Common myeloid progenitor, CD34-positive (primary cell): ENCODE measurements around the gene TOR4A.
"Not testable (repeated sequence)": the region's sequence is repeated elsewhere in the genome, so short reads cannot be mapped to it uniquely, and the experiment has no call there.

Experiments used
- CTCF ChIA-PET: fragments of 350-600 bp; sonication (Branson Sonifier 250); formaldehyde crosslinking; loops from one replicate; lab custom pipeline; 2021; ENCODE audit warnings: antibody characterized with exemption; lab: Charles Lee
- POLR2A ChIA-PET: fragments of 350-600 bp; sonication (Branson Sonifier 250); formaldehyde crosslinking; loops from one replicate; lab custom pipeline; 2021; ENCODE audit warnings: antibody characterized with exemption; lab: Charles Lee
- DNase-seq, 3 donors: peaks; one replicate each; pipeline versions ENCODE4 v3.0.0 to v3.0.0-alpha.2; 2013
- H3K27ac ChIP-seq, 2 experiments: 1 replicate in 1 of 2; 2 replicates in 1 of 2; pipeline ENCODE4 v1.7.0; 2013; ENCODE audit warnings: inconsistent platforms in 2 of 2, low read length in 2 of 2, mild to moderate bottlenecking in 2 of 2, low read depth in 1 of 2, moderate library complexity in 1 of 2; ENCODE audit not compliant: severe bottlenecking in 2 of 2, insufficient read depth in 1 of 2, poor library complexity in 1 of 2
- H3K27me3 ChIP-seq, 5 experiments: replicated peaks in 2 of 5; 1 replicate in 3 of 5; 2 replicates in 2 of 5; pipeline versions ENCODE4 v1.6.1 to v1.7.0; 2013; ENCODE audit warnings: low read length in 4 of 5, mild to moderate bottlenecking in 2 of 5, moderate library complexity in 2 of 5, inconsistent platforms in 1 of 5; ENCODE audit not compliant: insufficient read depth in 5 of 5, control insufficient read depth in 4 of 5
- H3K36me3 ChIP-seq, 4 experiments: 1 replicate in 2 of 4; 2 replicates in 2 of 4; pipeline versions ENCODE4 v1.6.1 to v1.7.0; 2013; ENCODE audit warnings: low read length in 3 of 4, control low read depth in 1 of 4, mild to moderate bottlenecking in 1 of 4; ENCODE audit not compliant: control insufficient read depth in 4 of 4, insufficient read depth in 4 of 4
- H3K4me1 ChIP-seq, 4 experiments: 1 replicate in 3 of 4; 2 replicates in 1 of 4; pipeline versions ENCODE4 v1.6.1 to v1.7.1; 2013; ENCODE audit warnings: low read length in 3 of 4, mild to moderate bottlenecking in 3 of 4, control low read depth in 1 of 4, inconsistent platforms in 1 of 4, moderate library complexity in 1 of 4; ENCODE audit not compliant: control insufficient read depth in 4 of 4, insufficient read depth in 4 of 4; ENCODE audit errors: control extremely low read depth in 1 of 4
- H3K4me3 ChIP-seq, 7 experiments: 1 replicate in 4 of 7; 2 replicates in 3 of 7; pipeline versions ENCODE4 v1.5.1 to v1.7.0; 2013; ENCODE audit warnings: mild to moderate bottlenecking in 7 of 7, low read length in 6 of 7, moderate library complexity in 6 of 7, inconsistent platforms in 2 of 7, low read depth in 2 of 7, control low read depth in 1 of 7; ENCODE audit not compliant: insufficient read depth in 4 of 7, control insufficient read depth in 1 of 7; ENCODE audit errors: extremely low read depth in 1 of 7
- H3K9me3 ChIP-seq, 5 experiments: 1 replicate in 4 of 5; 2 replicates in 1 of 5; pipeline versions ENCODE4 v1.6.1 to v1.7.1; 2013; ENCODE audit warnings: low read length in 4 of 5, mild to moderate bottlenecking in 2 of 5, inconsistent platforms in 1 of 5, low read depth in 1 of 5, moderate library complexity in 1 of 5; ENCODE audit not compliant: control insufficient read depth in 4 of 5, insufficient read depth in 2 of 5; ENCODE audit errors: control extremely low read depth in 1 of 5
- WGBS: methylation state at CpG from one replicate; pipeline ENCODE4 v1.1.5; 2013; ENCODE audit not compliant: insufficient coverage; 5-methylcytosine and 5-hydroxymethylcytosine counted together

TOR4A gene

DNA sequence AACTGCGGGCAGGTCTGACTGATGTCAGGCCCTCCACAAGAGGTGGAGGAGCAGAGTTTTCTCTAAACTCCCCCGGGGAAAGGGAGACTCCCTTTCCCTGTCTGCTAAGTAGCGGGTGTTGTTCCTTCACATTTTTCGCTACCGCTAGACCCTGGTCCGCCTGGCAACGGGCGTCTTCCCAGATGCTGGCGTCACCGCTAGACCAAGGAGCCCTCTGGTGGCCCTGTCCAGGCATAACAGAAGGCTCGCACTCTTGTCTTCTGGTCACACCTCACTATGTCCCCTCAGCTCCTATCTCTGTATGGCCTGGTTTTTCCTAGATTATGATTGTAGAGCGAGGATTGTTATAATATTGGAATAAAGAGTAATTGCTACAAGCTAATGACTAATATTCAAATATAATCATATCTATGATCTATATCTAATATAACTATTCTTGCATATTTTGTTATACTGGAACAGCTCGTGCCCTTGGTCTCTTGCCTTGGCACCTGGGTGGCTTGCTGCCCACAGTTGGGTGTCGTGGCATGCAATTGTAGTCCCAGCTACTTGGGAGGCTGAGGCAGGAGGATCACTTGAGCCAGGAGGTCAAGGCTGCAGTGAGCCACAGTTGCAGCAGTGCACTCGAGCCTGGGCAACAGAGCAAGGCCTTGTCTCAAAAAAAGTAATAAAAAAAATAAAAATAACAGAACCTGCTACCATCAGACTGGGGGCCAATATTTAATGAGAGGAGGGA, 15.2 kb upstream of the TOR4A start:
- ChIA-PET CTCF (interaction anchor here (0.6 to 2.5 kb wide), 6 partner anchors 9 to 74 kb away, joined by 3 to 11 read pairs (median 3); partner anchors contain the start of genes ANAPC2, SSNA1, TOR4A and TUBB4B), POLR2A (interaction anchor here (1.6 kb wide), 1 partner anchor 22 kb away, joined by 7 read pairs; the partner anchor contains the start of gene TUBB4B)

DNA sequence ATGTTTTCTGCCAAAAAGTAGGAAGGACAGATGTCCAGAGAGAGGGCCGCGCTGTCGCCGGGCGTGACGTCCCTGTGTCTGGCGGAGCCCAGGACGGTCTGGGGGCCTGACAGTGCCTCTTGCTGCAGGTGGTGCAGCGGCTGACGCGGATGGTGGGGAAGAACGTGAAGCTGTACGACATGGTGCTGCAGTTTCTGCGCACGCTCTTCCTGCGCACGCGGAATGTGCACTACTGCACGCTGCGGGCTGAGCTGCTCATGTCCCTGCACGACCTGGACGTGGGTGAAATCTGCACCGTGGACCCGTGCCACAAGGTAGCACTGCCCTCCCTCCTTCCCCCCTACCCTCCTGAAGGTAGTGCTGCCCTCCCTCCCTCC, 14.6 kb upstream of the TOR4A start:
- DNase-seq = no peak
- H3K27me3 ChIP-seq = no peaks in the 10 kb centered on the region
- no peak overlapping the region for H3K27ac ChIP-seq
- H3K9me3 ChIP-seq = no peaks in the 10 kb centered on the region
- ChIA-PET CTCF (interaction anchor here (0.6 to 2.5 kb wide), 4 partner anchors 9 to 74 kb away, joined by 3 to 10 read pairs (median 3); partner anchors contain the start of genes ANAPC2, SSNA1, TOR4A and TUBB4B), POLR2A (no interaction called here)
- WGBS = 94% methylated on average over 24 of the region's 24 CpGs
- peaks cover 0 to 8% (median 4%) of the 10 kb centered on the region in 4 experiments for H3K4me1 ChIP-seq
- no peak overlapping the region for H3K4me3 ChIP-seq
- H3K36me3 ChIP-seq = peaks cover 6 to 51% (median 38%) of the 10 kb centered on the region in 4 experiments

More for the DNA sequence above, 15.2 kb upstream of the TOR4A start:
- not testable (repeated sequence) for DNase-seq, H3K9me3 ChIP-seq, H3K4me1 ChIP-seq, H3K4me3 ChIP-seq, H3K27me3 ChIP-seq, H3K27ac ChIP-seq
- peaks cover 6 to 50% (median 38%) of the 10 kb centered on the region in 4 experiments for H3K36me3 ChIP-seq
- 90% methylated on average over 3 of the region's 15 CpGs for WGBS

- DNase-seq = no peak
- Histone ChIP-seq H3K36me3 (peaks cover 6 to 48% (median 36%) of the 10 kb centered on the region in 4 experiments), H3K4me3 (no peak overlapping the region), H3K9me3 (no peaks in the 10 kb centered on the region), H3K27me3 (no peaks in the 10 kb centered on the region), H3K27ac (no peak overlapping the region), H3K4me1 (peaks cover 0 to 14% (median 10%) of the 10 kb centered on the region in 4 experiments)
- ChIA-PET CTCF (interaction anchor here (1.1 to 1.4 kb wide), 3 partner anchors 10 to 23 kb away, joined by 3 read pairs; partner anchors contain the start of genes TOR4A and TUBB4B), POLR2A (no interaction called here)
- 93% methylated on average over 8 of the region's 10 CpGs for WGBS
Measured at GRCh38 chr9:137263506-137263905, 14.0 kb upstream of the TOR4A start.

DNA sequence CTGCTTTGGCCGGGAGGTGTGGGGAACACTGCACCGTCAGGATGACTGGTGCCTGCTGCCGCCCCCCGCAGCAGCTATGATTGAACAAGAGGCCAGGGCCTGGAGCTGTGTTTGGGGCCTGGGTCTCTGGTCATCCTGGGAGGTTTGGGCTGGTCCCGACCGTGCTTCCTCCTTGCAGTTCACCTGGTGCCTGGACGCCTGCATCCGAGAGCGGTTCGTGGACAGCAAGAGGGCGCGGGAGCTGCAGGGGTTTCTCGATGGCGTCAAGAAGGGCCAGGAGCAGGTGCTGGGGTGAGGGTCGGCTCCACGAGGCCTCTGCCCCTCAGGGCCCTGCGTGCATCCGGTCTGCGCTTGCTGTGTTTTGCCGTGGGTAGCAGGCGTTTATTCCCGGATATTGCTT, 13.5 kb upstream of the TOR4A start:
- no peak for DNase-seq
- ChIA-PET POLR2A (no interaction called here), CTCF (interaction anchor here (1.4 kb wide), 2 partner anchors 10 to 13 kb away, joined by 3 read pairs; partner anchors contain the start of gene TOR4A)
- H3K27ac ChIP-seq = no peak overlapping the region
- H3K4me3 ChIP-seq = no peak overlapping the region
- peaks cover 7 to 50% (median 37%) of the 10 kb centered on the region in 4 experiments for H3K36me3 ChIP-seq
- no peaks in the 10 kb centered on the region for H3K9me3 ChIP-seq
- WGBS = 99% methylated on average over 19 of the region's 22 CpGs
- H3K4me1 ChIP-seq = peaks cover 0 to 19% (median 15%) of the 10 kb centered on the region in 4 experiments
- H3K27me3 ChIP-seq = no peaks in the 10 kb centered on the region

DNA sequence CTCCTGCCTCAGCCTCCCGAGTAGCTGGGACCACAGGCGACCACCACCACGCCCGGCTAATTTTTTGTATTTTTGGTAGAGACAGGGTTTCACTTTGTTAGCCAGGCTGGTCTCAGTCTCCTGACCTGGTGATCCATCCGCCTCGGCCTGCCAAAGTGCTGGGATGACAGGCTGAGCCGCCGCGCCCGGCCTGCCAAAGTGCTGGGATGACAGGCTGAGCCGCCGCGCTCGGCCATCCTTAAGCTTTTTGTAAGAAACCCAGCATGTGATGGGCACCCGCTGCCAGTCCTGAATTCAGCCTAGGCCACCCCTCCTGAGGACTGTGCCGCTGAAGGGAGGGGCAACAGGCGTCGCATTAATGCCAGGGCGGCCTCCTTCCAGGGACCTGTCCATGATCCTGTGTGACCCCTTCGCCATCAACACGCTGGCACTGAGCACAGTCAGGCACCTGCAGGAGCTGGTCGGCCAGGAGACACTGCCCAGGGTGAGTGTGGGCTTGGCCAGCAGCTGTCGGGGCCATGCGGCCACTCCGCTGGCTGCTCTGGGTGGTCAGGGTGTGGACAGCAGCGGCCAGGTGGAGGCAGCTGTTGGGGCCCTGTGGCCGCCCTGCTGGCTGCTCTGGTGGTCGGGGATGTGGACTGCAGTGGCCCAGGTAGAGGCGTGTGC, 11.9 kb upstream of the TOR4A start:
- Histone ChIP-seq H3K4me3 (no peak overlapping the region), H3K27me3 (no peaks in the 10 kb centered on the region), H3K36me3 (peaks cover 5 to 56% (median 43%) of the 10 kb centered on the region in 4 experiments), H3K4me1 (peaks cover 0 to 25% (median 18%) of the 10 kb centered on the region in 4 experiments), H3K9me3 (no peaks in the 10 kb centered on the region), H3K27ac (no peak overlapping the region)
- no peak for DNase-seq
- ChIA-PET POLR2A (no interaction called here), CTCF (interaction anchor here (1.4 to 2.8 kb wide), 2 partner anchors 9 to 11 kb away, joined by 3 to 12 read pairs; partner anchors contain the start of gene NELFB)
- WGBS = 95% methylated on average over 23 of the region's 29 CpGs

DNA sequence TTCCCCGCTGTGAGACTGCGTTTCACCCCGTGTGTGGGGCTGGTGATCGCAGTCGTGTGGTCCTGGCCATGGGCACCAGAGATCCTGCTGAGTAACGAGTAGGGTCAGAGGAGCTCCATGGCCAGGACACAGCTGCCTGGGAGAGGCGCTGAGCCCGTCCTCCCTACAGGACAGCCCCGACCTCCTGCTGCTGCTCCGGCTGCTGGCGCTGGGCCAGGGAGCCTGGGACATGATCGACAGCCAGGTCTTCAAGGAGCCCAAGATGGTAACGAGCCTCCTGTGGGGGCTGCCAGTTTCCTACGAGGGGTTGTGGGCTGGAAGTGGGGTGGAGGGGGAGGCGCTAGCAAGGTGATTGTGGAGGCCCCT, 11.4 kb upstream of the TOR4A start:
- Histone ChIP-seq H3K4me3 (no peak overlapping the region), H3K4me1 (peaks cover 0 to 30% (median 22%) of the 10 kb centered on the region in 4 experiments), H3K36me3 (peaks cover 5 to 58% (median 47%) of the 10 kb centered on the region in 4 experiments), H3K9me3 (no peaks in the 10 kb centered on the region), H3K27me3 (no peaks in the 10 kb centered on the region), H3K27ac (no peak overlapping the region)
- 97% methylated on average over 9 of the region's 15 CpGs for WGBS
- DNase-seq = no peak
- ChIA-PET CTCF (interaction anchor here (2.8 kb wide), 1 partner anchor 9 kb away, joined by 12 read pairs; the partner anchor contains the start of gene NELFB), POLR2A (no interaction called here)
